ENCODE measurements around the gene ME2.
"Not testable (repeated sequence)": the region's sequence is repeated elsewhere in the genome, so short reads cannot be mapped to it uniquely, and the experiment has no call there.

ME2 gene

DNA sequence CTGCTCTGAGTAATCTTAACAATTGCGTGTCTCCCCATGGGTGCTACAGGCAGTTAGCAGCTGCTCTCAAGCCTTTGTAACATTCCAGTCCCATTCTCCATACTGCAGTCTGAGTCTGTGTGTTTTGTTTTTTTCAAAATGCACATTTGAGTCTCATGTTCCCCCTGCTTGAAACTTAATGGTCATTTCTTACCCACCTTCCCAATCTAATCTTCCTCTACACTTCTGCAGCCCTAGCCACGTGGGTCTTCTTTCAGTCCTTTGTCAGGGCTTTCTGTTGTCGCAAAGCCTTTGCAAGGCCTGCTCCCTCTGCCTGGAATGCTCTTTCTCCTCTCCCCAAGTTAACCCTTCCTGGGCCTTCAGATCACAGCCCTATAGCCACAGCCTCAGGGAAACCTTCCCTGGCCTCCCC lies 113.4 kb downstream of the ME2 start:
- no peak overlapping the region for H3K4me3 ChIP-seq (ENCODE audit: control insufficient read depth, low read depth, low read length)
- DNase-seq (ENCODE audit: low read depth) = no peak
- TF ChIP-seq, protein P1, sequence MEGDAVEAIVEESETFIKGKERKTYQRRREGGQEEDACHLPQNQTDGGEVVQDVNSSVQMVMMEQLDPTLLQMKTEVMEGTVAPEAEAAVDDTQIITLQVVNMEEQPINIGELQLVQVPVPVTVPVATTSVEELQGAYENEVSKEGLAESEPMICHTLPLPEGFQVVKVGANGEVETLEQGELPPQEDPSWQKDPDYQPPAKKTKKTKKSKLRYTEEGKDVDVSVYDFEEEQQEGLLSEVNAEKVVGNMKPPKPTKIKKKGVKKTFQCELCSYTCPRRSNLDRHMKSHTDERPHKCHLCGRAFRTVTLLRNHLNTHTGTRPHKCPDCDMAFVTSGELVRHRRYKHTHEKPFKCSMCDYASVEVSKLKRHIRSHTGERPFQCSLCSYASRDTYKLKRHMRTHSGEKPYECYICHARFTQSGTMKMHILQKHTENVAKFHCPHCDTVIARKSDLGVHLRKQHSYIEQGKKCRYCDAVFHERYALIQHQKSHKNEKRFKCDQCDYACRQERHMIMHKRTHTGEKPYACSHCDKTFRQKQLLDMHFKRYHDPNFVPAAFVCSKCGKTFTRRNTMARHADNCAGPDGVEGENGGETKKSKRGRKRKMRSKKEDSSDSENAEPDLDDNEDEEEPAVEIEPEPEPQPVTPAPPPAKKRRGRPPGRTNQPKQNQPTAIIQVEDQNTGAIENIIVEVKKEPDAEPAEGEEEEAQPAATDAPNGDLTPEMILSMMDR (conservative IDR thresholded peaks at IDR 0.05; ENCODE audit: control insufficient read depth, insufficient read depth, low read depth, low read length) = no peak

DNA sequence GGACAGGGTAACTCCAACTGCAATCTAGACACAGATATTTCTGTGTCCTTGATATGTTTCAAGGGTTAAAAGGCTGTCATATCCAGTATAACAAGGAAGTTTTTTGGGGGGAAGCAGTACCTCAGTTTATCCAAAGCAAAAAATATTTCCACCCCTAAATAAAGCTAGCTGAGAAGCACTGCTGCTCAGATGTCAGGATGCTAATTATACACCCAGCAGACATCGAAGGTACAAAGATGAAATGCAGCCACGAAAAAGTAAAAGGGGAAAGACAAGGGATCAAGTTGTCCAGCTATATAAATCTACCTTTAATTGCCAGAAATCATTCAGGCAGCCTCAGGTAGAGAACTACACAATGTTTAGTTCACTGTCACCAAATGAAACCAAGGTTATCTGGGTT lies 115.1 kb downstream of the ME2 start:
- H3K4me3 ChIP-seq (ENCODE audit: control insufficient read depth, low read depth, low read length) = no peak overlapping the region
- no peak for DNase-seq (ENCODE audit: low read depth)
- TF ChIP-seq, protein P1 (conservative IDR thresholded peaks at IDR 0.05; ENCODE audit: control insufficient read depth, insufficient read depth, low read depth, low read length) = no peak

DNA sequence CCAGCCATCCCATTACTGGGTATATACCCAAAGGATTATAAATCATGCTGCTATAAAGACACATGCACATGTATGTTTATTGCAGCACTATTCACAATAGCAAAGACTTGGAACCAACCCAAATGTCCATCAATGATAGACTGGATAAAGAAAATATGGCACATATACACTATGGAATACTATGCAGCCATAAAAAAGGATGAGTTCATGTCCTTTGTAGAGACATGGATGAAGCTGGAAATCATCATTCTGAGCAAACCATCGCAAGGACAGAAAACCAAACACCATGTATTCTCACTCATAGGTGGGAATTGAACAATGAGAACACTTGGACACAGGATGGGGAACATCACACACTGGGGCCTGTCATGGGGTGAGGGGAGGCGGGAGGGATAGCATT lies 124.3 kb downstream of the ME2 start:
- H3K4me3 ChIP-seq (ENCODE audit: control insufficient read depth, low read depth, low read length); DNase-seq (ENCODE audit: low read depth): not testable (repeated sequence)

All from fibroblast of mammary gland (primary cell).